GM21737 (cell line): ENCODE data around the gene MMP19.
"Not testable (repeated sequence)": the region's sequence is repeated elsewhere in the genome, so short reads cannot be mapped to it uniquely, and the experiment has no call there.

Experiments
- ATAC-seq: cut with Tn5 transposase; IDR thresholded peaks from one replicate; pipeline ENCODE4 v1.9.1; 2021; ENCODE audit warnings: mild to moderate bottlenecking, moderate library complexity; ENCODE audit not compliant: unreplicated experiment

The MMP19 gene, protein sequence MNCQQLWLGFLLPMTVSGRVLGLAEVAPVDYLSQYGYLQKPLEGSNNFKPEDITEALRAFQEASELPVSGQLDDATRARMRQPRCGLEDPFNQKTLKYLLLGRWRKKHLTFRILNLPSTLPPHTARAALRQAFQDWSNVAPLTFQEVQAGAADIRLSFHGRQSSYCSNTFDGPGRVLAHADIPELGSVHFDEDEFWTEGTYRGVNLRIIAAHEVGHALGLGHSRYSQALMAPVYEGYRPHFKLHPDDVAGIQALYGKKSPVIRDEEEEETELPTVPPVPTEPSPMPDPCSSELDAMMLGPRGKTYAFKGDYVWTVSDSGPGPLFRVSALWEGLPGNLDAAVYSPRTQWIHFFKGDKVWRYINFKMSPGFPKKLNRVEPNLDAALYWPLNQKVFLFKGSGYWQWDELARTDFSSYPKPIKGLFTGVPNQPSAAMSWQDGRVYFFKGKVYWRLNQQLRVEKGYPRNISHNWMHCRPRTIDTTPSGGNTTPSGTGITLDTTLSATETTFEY

DNA sequence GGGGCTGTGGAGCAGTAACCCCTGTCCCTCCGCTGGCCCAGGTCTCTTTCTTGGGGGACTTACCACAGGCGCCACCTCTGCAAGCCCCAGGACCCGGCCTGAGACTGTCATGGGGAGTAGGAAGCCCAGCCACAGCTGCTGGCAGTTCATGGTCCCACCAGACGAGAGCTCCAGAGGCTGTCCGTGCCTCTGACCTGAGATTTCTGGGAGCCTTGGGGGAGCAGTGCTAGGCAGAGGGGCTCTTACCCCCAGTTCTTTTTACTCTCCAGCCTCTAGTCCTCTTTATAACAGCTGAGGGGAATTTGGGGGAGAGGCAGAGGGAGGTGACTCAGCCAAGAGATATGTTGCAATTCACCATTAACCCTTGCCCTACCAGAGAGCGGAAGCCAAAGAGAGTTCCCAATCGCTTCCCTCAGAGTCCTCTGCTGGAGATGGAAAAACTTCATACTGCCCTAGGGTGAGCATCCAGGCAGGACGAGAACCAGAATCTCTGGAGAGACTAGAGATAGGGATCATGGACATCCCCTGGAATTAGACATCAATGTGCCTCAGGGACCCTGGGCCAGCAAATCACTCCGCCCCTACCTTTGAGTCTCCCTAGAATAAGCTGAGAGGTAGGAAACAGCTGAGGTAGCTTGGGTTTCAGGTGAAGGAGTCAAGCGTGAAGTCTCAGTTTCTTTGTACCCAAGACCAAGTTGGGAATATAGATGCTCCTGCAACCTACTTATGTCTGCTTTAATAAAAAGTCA, at the start of gene MMP19:
Gene MMP19, minus strand, starts transcription at position 256 of the 749 bp plus-strand sequence. Its CDS starts 106 bp downstream, at position 150.
- ATAC-seq: no peak

DNA sequence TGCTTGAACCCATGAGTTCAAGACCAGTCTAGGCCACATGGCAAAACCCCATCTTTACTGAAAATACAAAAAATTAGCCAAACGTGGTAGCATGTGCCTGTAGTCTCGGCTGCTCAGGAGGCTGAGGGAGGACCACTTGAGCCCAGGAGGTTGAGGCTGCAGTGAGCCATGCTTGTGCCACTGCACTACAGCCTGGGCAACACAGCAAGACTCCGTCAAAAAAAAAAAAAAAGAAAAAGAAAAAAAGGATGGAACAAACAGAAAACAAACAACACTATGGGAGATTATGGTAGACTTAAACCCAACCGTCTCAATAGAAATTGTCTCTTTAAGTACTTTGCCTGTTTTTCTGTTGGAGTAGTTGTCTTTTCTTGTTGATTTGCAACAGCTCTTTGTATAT, 48.6 kb upstream of the MMP19 start:
- no peak for ATAC-seq

DNA sequence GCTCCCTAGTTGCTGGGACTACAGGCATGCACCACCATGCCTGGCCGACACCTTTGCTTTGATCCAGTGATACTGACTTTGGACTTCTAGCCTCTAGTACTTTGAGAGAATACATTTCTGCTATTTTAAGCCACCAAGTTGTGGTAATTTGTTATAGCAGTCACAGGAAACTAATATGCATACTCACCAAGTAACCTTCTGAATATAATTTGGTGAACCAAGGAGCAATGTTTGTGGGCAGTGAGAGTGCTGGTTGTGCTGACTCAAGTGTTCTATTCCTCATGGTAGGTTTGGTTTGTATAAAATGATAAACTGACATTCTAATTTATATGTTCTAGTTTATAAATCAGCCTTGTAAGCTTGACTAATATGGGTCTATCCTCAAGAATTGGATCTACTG, 42.4 kb upstream of the MMP19 start:
- no peak for ATAC-seq

DNA sequence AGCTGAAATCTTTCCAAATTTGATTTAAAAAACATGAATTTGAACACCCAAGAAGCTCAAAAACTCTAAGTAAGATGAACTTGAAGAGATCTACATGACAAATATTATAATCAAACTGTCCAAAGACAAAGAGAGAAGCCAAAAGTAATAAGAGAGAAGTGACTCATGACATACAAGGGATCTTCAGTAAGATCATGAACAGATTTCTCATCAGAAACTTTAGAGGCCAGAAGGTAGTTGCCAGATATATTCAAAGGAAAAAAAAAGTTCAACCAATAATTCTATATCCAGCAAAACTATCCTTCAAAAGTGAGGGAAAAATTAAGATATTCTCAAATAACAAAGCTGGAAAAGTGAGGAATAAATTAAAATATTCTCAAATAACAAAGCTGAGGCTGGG, 35.1 kb upstream of the MMP19 start:
- ATAC-seq: no peak

DNA sequence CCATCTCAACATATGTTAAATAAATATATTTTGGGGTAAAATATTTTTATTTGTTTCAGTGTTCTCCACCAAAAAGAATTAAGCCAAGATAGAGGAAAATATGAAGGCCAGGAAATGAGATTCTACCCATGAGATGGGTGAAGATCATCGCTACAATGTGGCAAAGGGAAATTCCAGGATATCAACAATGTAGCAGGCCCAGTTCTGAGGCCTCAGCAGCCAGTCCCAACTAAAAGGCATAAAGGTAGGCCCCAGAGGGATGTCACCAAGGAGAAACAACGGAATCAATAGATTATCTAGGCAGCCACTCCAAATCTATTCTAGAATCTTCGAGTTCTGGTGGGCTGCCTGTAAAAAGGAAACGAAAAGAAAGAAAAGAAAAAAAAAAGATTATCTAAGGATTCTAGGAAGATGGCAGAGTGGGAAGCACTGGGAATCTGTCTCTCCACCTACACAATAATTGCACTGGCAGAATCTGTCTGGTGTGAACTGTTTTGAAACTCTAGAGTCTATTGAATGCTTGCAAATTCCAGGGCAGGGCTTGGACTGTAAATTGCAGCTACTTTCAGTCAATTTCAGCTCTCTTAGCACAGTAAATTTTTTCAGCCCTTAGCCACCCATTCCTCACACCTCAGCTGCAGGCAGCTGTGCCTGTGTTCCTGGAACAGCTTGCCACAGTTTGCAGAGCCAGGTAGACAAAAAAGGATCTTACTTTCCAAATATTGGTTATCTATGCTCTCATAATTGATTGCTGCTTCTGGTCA, 33.1 kb upstream of the MMP19 start:
- ATAC-seq: no peak

DNA sequence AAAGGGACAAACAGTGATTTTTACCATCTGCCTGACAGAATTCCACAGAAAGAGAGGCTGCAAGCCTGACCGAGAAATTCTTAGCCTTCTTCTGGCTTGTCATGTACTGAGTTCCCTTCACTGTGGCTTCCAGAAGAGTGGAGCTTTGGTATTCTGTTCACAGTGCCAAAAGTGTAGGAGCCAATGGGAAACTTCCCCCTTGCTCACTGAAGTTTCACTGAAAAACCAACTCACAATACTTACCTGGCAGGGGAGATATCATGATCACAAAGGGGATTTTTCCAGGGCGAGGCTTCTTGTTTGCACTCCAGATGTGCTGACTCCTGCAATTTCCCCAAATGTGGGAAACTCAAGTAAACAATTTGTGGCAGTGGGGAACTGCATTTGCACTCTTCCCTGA, 31.7 kb upstream of the MMP19 start:
- no peak for ATAC-seq

DNA sequence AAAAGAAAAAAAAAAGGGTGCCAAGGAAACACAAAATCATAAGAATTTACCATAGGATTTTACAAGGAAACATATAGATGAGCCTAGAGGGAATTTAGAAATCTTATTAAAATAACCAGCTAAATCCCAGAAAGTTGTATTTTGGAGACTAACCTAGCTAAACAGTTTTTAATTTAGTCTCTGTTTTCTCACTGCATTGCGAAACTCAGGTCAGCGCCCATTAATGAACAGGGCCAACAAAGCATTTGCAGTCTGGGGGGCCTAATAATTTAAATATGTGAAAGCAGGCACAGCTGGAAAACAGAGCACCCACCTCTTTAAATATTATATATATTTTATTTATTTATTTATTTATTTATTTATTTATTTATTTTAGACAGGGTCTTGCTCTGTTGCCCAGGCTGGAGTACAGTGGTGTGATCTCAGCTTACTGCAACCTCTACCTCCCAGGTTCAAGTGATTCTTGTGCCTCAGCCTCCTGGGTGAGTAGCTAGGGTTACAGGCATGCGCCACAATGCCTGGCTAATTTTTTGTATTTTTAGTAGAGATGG, 23.8 kb upstream of the MMP19 start:
- ATAC-seq: not testable (repeated sequence)

DNA sequence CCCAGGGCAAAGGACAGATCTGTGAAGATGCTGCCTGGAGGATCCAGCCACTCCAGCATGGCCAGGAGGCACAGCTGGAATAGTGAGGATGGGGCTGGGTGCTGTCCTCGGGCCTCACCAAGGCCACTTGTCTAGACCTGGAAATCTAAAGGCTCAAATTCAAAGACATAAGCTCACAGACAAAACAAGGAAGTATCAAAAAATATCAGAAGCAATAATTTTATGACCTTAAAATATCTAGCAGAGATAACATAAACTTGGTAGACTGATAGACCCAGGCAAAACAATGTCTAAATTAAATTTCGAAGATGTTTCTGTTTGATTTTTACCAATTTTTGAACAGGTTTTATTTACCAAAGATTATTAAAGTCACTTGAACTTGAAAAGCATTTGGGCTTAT, 22.6 kb upstream of the MMP19 start:
- ATAC-seq: no peak

DNA sequence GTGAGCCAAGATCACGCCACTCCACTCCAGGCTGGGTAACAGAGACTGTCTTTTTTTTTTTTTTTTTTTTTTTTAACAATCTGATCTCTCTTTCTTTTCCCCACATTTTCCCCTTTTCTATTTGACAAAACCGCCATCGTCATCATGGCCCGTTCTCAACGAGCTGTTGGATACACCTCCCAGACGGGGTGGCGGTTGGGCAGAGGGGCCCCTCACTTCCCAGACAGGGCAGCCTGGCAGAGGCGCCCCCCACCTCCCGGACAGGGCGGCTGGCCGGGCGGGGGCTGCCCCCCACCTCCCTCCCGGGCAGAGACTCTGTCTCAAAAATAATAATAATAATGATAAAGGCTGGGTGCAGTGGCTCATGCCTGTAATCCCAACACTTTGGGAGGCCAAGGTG, 20.2 kb upstream of the MMP19 start:
- not testable (repeated sequence) for ATAC-seq

DNA sequence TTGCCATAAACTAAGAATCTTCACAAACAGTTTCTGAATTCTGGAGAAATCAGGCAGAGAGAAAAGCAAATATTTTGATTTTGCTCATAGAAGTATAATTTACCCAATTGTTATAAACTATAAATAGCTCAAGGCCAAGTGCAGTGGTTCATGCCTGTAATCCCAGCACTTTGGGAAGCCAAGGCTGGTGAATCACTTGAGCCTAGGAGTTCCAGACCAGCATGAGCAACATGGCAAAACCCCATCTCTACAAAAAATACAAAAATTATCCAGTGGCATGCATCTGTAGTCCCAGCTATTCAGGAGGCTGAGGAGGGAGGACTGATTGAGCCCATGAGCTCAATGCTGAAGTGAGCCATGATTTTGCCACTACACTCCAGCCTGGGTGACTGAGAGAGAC, 19.6 kb upstream of the MMP19 start:
- ATAC-seq: no peak

DNA sequence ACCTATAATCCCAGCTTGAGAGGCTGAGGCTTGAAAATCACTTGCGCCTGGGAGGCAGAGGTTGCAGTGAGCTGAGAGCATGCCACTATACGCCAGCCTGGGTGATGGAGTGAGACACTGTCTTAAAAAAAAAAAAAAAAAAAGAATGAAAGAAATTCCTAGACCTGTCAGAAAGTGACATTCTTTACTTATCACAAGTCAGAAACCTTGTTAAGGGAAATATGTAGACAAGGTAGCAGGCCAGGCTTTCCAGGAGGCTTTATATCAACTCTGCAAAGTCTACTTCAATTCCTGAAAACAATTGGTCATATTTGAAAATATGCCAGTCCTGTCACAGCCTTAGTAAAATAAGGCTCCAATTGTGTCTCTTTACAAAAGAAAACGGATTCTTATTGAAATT, 19.1 kb upstream of the MMP19 start:
- no peak for ATAC-seq

DNA sequence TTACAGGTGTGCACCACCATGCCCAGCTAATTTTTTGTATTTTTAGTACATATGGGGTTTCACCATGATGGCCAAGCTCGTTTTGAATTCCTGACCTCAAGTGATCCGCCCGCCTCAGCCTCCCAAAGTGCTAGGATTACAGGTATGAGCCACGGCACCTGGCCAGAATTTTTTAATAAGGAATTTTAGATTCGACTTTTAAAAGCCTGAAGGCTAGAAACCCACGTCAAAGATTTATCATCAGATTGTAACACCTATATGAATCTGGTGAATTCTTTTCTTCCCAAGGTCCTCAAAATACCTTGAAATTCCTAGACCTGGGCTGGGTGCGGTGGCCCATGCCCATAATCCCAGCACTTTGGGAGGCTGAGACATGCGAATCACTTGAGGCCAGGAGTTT, 18.7 kb upstream of the MMP19 start:
- no peak for ATAC-seq

DNA sequence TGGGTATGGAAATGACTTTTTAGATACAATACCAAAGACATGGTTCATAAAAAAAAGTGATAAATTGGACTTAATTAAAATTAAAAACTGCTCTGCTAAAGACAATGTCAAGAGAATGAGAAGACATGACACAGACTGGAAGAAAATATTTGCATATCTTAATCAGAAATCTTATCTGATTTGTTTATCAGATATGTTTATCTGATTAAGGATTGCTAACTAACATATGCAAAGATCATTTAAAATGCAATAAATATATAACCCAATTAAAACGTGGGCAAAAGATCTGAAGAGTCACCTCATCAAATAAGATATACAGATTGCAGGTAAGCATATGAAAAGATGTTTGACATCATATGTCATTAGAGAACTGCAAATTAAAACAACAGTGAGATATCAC, 10.0 kb upstream of the MMP19 start:
- no peak for ATAC-seq

DNA sequence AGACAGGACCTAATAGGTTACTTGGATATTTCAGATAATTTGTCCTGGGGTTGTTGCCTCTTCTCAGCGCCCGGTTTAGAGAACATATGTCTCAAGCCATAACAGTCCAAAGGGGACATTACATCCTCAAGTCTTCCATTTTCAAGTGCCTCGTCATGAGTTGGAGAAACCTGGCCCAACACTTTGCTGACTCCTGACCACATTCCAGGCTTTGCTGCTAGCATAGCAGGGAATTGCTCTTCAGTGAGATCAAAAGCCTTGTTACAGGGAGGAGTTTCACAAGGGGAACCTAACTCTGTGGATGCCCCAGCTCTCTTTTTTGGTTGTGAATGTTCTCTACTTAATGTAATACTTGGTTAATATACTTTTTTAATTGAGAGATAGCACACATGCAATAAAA, 8.2 kb upstream of the MMP19 start:
- ATAC-seq: no peak

DNA sequence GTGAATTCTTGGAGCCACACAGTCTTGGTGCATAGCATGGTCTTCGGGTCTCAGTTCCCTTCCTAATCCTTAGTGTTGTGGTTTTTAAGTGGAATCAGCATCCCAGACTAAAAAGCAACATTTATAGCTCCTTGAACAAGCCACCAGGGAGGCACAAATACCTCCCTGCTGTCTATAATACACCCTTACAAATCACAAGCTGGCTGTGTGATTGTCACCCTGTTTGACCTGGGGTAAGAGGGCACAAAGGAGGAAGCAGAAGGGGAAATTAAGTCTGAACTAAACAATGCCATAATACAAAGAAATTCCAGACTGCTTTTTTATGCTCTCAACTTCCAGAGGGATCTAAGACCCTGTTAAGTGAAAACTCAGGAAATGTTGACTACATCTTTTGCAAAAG, 7.7 kb upstream of the MMP19 start:
- ATAC-seq: no peak

DNA sequence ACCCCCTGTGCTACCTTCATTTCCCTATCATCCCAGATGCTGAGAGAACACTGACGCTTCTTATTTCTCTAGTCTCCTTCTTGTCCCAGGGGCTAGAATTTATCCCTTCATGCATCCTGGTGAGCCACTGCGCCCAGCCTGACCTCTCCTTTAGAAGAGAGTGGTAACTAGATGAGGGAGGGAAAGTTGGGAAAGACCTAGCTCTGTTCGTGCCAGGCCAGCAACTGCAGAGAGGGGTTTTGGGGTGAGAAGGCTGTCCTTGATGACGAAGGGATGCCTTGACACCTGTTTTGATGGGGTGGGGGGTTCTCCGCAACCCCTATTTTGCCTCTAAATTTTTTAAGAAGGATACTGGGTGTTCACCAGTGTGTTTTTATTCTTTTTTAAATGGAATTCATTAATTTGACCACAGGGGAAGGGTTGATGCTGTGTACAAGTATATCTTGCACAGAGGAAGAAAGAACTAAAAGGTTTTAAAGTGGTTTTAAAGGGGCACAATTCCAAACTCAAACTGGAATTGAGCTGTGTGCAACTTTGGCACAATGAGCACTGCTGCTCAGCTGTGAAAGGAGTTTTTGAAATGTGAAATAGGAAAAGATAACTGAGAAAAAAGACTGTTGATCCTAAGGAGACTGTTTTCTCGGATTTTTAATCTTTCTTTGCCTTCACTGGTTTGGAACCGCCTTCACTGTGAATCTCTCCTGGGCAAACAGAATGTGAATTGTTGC, 7.0 kb upstream of the MMP19 start:
- ATAC-seq: no peak

DNA sequence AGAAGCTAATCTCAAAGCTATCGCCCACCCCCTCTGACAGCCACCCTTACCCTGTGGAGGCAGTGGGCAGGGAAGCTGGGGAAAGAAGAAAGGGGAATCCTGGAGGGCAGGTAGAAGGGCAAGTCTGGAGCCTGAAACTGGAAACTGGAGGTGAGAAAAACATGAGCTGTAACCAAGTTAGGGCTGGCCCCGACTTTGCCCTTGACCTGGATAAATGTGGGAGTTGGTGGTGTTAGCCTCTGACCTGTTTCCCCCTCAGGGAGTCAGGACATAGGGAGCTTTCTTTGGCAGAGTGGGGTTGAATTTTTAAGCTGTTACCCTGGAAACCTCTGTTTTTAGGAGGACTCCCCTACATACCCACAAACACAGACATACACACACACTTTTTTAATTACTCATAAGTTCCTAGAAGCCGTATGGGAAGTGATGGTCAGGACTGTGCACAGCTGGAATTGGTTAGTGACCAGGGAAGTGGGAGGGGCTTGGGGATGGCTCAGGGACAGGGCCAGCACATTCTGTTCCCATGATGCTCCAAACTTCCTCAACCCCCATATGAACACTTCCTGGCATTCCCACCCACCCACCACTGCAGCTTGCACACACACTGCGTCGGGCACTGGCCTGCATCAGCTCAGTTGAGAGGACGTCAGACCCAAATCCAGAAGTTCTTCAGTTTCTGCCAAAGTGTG, 5.0 kb upstream of the MMP19 start:
- no peak for ATAC-seq

DNA sequence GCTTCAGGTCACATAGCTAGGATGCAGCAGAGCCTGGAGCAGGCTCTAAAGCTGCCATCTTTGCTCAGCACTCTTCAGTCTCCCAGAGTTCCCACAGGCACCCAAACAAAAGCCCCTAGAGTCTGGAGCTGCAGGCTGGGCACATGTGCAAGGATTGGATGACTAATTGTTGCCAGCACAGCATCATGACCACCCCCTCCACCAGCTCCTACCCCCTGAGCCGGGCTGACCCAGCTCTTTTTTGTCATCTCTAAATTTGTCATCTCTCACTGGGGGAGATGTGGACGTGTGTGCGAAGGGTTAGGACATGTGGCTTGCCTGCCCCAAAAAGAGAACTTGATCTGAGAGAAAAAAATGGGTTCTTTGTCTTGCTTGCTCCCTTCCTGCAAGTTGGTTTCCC, 4.3 kb upstream of the MMP19 start:
- ATAC-seq: no peak

DNA sequence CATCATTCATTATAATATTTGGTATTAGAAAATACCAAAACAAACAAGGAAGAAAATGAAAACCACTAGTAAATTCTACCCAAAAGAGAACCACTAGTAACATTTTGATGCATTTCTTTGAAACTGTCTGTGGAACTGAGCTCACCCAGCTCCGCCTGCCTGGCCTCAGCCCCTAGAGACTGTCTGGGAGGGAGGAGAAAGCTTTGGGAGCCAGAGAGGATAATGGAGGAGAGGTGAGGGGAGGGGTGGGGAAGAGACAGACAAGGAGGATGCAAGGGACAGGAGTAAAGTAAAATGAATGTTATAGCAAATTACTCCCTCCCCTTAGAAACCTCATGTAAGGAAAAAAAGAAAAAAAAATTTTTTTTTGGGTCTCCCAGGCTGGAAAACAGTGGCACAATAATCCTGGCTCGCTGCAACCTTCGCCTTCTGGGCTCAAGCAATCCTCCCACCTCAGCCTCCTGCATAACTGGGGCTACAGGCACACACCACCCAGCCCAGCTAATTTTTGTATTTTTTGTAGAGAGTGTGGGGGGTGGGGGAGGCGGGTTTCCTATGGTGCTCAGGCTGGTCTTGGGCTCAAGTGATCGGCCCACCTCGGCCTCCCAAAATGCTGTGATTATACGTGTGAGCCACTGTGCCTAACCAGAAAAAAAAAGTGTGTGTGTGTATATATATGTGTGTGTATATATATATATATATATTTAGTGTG, 3.2 kb upstream of the MMP19 start:
- ATAC-seq: no peak
